ENCODE data around the gene WDR93.

Gene WDR93

DNA sequence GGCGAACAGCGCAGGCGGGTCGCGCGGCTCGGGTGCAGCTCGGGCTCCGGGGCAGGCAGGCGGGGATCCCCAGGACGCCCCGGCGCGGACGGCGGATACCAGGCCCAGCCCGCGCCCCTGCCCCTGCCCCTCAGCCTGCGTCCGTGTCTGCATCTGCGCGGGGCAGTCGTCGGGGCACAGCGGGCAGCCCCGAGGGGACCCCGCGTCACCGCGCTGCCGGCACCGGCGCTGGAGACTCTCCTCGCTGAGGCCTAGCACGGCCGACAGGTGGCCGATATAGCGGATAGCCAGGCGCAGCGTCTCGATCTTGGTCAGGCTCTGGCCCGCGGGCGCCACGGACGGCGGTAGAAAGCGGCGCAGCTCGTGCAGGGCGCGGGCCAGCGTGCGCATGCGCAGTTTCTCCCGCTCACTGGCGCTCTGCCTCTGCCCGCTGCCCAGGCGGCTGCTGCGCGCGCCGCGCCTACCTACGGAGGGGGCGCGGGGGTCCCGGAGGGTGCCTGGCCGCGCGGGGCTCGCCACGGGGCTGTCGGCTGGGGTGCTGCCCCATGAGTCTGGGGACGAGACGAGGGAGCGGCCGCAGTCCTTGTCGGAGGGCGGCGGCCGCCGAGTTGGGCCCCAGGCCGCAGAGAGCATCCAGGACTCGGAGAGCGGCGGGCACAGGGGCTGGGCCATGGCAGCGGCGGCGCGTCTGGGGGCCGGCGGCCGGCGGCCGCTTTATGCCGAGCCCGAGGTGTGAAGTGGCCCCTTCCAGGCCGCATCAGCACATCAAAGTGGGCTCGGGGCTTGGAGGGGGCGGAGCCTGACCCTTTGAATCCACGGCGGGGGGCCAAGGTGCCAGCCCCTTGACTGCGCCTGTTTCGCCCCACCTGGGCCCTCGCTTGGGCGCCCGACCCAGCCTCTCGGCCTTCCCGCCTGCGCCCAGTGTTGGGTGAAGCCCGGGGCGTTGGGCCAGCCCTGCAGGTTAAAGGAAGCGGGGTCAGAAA lies 60.2 kb downstream of the WDR93 start, which contains the start of gene MESP1:
TSS of gene MESP1 (minus strand) at position 690 of the 983 bp plus-strand sequence. CDS start at position 672, 18 bp downstream.
- DNase-seq: peak; percentile 88 to 91

DNA sequence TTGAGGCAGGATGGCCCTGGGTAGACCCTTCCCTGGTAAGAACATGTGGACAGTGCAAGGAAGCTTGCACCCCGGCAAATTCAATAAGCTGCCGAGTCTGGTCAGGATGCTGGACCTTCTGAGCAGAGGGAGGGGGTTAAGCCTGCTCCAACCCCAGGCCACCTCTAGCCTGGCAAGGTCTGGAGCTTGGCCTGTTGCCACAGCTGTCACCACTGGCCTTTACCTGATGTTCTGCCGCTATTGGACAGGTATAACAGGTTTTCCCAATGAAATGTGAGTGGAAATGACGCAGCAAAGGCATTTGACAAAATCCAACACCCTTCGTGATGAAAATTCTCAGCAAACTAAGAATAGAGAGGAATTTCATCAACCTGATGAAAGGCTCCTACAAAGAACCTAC lies 61.1 kb downstream of the WDR93 start:
- DNase-seq: no peak

DNA sequence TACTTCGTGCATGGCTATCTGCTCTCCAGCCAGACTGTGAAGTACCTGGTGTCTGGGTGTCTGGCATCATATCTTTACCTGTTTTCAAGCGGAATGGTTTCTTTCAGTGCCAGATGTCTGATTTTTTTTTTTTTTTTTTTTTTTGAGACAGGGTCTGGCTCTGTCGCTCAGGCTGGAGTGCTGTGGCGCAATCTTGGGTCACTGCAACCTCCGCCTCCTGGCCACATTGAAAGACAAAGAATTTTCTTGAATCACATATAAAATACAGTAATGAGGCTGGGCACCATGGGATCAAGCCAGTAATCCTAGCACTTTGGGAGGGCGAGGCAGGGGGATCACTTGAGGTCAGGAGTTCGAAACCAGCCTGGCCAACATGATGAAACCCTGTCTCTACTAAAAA lies 63.2 kb downstream of the WDR93 start:
- DNase-seq: no peak

DNA sequence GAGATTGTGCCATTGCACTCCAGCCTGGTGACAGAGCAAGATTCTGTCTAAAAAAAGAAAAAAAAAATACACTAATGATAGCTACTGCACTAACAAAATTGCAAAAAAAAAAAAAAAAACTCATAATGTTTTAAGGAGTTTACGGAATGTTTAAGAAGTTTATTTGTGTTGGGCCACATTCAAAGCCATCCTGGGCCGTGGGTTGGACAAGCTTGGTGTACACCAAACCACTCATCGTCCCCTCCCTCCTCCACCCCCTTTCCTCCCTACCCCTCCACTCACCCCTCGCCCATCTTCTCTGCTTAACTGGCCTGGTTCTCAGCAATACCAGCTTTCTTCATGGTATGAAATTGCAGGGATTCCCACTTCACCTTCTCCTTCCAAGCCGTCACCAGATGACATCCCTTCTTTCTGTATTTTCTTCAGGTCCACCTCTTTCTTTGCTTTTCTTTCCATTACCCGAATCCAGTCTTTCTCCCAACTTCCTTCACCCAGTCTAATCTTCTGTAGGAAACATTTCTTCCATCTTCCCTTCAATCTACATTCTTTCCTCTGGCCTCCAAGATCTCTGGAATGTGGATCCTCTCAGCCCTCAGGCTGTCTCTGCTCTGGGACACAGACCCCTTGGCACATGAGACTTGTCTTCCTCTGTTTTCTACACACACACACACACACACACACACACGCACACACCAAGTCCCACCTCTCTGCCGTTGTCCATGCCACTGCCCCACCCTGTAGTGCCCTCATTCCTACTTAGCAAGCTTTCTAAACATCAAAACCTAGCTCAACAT lies 63.9 kb downstream of the WDR93 start:
- no peak for DNase-seq

DNA sequence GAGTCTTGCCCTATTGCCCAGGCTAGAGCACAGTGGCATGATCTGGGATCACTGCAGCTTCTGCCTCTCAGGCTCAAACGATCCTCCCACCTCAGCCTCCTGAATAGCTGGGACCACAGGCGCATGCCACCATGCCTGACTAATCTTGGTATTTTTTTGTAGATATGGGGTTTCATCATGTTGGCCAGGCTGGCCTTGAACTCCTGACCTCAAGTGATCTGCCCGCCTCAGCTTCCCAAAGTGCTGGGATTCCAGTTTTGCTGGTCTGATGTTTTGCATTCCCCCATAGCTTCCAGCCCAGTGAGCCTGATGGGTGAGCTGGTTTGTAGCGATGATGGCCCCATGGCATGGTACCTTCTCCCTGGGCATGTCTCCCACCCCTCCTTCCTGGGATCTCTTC lies 65.1 kb downstream of the WDR93 start:
- no peak for DNase-seq

DNA sequence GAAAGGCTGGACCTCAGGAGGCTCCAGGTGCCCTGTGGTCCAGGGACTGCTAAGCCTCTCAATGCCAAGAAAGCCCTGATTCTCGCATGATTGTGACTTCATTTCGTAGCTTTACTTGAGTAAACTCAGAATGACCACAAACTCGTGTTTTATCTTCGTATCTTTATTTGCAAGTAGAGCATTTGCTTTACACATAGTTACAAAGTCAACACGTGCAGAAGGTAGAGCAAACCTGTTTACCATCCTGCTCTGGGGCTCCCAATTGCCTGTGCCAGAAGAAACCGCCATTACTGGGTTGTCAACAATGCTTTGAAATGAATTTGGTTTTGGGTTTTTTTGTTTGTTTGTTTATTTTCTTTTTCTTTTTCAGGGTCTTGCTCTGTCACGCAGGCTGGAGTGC lies 66.3 kb downstream of the WDR93 start:
- no peak for DNase-seq

DNA sequence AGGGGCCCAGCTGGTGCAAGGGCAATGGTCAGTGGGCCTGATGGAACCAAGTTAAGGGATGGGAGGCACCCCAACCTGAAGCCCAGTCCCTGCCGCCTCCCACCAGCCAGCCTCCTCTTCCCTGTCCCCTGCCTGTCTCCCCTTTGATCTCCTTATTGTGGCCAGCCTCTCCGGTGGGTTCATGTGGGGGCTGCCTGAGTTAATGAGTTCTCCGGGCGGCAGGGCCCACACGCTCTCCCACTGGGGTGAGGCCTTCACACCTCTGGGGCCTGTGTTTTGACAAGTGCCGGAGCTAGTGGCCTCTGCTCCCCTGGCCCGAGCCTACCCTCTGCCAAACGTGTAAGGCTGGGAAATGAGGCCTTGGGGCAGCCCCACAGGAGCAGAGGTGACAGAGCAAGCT lies 67.7 kb downstream of the WDR93 start:
- no peak for DNase-seq

DNA sequence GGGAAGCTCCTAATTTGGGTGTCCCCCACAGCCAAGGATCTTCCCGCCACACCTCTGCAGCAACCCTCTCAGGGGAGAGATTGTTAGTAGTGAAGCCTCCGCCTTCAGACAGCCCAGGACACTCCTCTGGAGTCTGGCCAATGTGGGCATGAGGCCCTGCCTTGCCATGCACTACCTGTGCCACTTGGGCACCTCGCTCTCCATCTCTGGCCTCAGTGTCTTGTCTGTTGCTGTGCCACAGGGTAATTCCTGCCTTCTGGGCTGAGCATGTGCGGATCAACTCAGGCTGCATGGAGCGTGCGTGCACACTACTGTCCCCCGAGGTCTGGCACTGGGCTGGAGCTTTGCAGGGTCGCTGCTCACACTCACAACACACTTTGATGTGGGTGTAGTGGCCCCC lies 68.4 kb downstream of the WDR93 start:
- DNase-seq: no peak

DNA sequence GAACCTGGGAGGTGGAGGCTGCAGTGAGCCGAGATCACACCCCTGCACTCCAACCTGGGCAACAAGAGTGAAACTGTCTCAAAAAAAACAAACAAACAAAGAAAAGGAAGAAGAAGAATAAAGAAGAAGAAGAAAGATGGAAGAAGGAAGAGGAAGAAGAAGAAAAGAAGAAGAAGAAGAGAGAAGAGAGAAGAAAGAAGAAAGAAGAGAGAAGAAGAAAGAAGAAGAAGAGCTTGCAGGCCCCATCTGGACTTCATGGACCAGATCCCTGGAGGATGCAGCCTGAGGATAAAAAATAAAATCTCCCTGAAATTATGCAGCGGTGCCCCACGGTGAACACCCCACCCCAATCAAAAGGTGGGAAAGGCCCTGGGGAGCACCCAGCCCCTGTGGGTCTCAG lies 69.2 kb downstream of the WDR93 start:
- DNase-seq: no peak

DNA sequence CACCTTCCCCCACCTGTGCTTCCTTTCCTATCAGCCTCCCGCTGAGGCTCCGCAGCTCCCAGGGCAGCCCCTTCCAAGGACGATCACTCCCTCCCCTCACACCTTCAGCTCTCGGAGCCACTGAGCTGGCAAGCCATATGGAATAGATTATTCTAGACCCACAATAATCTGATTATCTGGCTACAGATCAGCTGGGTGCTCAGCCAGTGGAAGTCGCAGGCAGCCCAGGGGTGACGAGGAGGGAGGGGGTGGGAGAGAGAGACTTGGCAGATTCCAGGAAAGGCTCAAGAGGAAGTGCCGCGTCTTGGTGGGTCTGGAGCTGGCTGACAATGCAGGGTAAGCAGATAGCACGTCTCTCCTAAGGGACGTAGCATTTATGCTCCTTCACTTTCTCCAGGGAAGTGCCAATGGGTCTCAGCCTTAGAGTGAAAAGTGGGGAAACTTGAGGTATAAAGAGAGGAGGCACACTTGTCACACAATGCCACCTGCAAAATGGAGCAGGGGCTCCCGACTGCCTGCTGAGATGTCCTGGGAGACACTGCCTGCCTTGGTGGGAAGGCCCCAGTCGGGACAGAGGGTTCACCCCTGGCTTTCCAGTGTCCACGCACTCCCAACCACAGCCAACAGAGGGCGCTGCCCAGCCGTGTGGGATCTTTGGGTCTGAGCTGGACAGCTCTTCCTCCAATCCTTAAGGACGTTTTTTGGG lies 69.8 kb downstream of the WDR93 start:
- peak; percentile 50 to 54 for DNase-seq

DNA sequence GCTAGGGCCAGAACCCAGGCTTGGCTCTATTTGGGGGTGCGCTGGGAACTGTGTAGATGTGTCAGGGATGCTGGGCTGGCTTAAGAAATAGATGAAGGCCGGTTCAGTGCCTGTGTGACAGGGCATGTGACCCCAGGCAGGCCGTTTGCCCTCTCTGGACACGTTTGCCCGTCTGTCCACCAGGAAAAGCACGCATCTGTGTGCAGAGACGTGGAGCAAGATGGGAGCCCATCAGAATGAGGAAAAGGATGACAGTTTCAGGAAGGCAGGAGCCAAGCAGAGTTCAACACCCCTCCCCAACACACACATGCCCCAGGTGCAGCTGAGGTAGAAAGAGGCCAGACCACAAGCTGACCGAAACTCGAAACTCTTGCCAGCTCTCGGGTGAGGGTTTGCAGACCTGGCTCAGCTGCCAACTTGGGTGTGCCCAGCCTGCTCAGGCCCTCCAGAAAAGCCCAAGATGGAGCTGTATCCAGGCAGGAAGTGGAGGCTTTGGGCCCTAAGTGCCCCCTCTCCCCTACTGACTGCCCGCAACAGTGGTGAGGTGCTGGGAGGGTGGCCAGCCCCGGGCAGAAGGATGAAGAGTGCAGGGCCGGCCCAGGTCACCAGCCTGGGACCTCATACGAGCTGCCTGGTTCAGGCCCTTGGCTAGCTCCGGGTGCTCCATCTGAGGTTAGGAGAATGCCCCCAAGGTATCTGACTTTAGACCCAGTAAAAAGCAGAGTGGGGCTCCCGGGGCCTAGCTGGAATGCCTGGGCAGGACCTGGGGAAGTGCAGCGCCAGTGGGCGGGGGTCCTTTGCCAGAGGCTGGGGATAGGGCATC lies 70.6 kb downstream of the WDR93 start:
- DNase-seq: no peak

DNA sequence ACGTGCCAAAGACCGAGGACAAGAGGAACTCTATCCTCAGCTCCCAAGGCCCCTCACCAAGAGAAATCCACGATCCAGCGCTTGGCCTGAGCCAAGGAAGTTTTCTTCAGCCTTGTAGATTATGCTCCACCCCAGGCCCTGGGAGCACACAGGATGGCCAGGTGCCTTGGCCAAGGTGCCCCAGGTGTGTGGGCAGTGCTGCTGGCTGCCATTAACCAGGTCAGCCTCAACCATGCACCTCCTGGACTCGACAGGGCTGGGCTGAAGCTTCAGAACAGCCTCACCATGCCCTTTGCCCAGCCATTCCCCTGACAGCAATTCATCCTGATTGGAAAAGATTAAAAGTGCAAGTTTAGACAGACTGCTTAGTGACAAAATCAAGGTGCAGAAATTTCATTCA lies 71.3 kb downstream of the WDR93 start:
- no peak for DNase-seq

DNA sequence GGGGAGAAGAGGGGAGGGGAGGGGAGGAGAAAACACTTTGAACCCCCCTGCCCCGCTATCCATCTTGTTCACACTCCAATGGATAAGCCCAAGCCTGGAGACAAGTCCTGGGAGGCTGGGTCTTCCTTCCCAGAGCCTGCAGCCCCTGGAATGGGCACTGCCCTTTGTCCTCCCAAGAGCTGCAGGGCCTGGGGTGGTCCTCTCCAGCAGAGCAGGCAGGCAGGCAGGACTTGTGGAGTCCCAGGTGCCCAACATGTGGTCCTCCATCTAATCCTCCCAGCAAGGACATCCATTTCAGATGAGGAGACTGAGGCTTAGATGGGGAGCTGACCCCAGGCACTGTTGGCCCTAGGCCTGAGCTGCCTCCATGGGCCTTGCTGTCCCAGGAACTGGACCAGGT lies 75.1 kb downstream of the WDR93 start:
- no peak for DNase-seq

DNA sequence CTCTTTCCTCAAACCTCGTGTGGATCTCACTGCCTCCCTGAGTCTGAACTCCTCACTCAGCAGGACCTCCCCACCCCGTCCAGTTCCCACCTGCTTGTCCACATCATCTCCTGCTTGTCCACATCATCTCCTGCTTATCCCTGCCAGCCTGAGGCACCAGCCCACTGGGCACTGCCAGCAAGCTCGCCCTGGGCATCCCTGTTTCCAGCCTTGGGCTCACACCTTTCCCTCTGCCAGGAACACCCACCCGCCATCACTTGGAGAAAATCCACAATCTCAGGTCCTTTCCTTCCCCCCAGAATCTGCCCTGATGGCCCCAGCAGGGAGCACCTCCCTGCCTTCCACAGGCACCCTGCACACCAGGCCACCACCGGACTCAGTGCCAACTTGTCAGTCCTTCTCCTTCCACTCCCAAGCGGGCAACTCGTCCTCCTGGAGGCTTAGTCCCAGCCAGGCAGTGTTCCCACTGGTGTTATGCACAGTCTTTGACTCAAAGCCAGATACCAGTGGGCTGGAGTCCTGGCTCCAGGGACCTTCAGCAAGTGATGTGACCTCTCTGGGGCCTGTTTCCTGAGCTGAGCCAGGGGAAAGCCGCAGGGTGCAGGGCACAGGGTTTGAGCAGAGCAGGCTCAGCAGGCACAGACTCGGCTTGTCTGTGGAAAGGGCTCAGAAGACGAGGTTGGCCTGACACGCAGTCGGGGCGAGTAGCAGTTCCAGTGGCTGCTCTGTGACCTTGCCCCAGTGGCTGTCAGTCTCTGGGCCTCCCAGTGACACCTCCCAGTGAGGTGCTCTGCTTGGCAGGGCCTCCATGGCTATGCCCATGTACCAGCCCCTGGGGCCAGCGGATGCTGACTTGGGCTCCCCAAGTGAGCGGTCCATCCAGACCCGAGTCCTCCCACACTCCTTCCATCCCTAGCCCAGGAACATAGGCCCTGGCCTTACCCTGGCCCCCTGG lies 76.0 kb downstream of the WDR93 start:
- DNase-seq: no peak

DNA sequence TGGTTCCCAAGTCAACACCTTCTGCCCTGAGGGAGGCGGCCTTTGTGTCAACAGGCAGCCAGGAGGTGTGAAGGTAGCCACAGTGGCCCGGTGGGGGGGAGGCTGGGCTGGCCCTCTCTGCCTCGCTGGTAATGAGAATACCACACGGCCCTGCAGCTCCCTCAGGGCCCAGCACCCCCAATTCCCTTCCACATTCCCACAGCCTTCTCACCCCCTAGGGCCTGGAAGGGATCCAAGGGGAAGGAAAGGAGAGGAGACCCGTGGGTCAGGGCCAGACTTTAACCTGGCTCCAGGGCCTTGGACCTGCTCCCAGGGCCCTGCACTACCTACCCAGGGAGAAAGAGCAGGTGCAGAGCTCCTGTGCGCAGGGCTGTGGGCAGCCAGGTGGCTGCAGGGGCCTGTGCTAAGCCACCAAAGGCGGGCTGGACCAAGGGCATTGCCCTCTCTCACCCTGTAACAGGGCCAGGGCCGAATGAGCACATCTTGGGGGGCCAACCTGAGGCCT lies 76.9 kb downstream of the WDR93 start:
- DNase-seq: no peak

DNA sequence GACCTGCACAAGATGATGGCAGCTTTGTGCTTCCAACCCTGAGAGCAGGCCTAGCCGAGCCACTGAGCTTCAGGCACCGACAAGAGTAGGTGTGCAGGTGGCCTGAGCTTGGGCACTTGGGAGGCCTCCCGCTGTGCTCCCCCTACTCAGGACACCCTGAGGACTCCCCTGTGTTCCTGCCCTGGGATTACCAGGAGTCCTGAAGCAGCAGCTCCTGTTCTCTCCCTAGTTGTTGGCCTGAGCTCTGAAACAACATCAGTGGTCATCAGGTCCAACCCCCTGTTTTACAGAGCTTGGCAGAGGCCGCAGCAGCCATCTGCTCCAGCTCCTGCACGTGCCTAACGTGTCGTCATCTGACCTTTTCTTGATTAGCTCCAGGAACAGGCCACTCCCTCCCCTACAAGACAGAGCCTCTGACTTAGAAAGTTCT lies 77.5 kb downstream of the WDR93 start:
- DNase-seq: no peak

DNA sequence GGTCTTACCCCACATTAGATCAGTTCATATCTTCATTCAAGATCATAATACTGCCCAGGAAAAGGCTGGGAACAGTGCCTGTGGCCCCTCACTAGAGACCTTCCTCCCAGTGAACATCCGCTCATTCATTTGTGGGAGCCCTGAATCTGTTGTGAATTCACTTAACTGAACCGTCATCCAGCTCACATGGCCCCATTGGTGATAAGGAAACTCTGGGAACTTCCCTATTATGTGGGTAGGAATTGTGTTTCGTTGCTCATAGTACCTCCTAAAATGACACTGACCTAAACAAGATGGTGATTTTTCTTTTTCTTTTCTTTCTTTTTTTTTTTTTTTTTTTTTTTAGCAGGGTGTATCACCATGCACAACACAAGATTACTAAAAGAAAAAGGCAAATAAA lies 78.8 kb downstream of the WDR93 start:
- no peak for DNase-seq

DNA sequence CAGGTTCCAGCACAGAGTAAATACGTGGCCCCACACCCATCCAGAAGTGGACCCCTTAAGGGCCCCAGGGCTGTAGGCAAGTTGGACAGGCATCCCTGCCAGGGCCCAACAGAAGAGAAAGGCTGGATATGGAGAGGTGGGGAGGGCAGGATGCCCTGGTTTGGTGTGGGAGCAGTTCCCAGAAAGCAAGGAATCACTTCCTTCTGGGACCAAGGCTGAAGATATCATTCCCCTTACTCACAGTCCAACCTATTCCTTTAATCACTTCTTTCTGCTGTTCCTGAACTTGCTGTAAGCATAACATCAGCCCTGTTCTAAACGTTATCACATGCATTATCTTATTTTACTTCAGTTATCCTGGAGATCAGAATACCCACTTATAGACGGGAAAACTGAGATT lies 79.4 kb downstream of the WDR93 start:
- DNase-seq: no peak

DNA sequence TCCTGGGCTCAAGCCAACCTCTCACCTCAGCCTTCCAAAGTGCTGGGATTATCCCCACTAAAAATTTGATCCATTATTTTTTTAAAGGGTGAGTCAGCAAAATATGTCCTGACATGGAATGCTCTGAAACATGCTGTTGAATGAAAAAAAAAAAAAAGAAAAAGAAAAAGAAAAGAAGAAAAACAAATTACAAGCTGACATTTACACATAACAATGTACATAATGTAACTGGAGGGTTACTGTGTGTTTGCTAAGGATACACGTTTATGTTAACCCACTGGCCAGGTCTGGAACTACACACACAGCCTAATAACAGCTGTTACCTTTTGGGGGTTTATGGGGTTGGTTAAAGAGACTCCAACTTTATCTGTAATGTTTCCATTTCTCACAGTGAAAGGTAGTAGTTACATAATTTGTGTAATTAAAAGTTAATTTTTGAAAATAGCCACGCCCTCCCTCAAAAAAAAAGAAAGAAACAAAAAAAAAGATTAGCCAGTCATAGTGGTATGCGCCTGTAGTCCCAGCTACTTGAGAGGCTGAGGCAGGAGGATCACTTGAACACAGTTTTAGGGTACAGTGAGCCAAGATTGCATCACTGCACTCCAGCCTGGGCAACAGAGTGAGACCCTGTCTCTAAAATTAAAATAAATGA lies 82.4 kb downstream of the WDR93 start:
- no peak for DNase-seq

DNA sequence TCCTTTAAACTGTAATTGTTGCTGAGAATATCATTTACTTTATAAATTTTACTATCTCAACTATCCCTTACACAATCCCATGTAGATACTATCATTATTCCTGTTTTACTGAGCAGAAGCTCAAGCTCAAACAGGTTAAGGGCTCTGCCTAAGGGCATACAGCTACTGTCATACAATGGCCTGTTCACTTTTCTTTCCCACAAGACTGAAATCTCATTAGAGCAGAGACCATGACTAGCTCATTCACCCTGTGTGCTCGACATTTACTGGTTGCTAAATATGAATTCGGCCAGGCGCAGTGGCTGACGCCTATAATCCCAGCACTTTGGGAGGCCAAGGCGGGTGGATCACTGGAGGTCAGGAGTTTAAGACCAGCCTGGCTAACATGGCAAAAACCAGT lies 83.9 kb downstream of the WDR93 start:
- DNase-seq: no peak

Measured in AML-193 (cell line).